Right lobe of liver (tissue), 4 donors: ENCODE data around the gene MTM1.

Source experiments
- CTCF ChIP-seq, 4 donors: fragments of 200-600 bp in 3 of 4; fragments of 450-650 bp in 1 of 4; IDR thresholded peaks; one replicate each; pipeline versions ENCODE4 v1.5.1 to v1.8.0; 2016 to 2022; ENCODE audit warnings: antibody characterized with exemption in 4 of 4, mild to moderate bottlenecking in 2 of 4
- POLR2A ChIP-seq: fragments of 450-650 bp; IDR thresholded peaks from one replicate; pipeline ENCODE4 v1.6.1; 2017; ENCODE audit warnings: antibody characterized with exemption, mild to moderate bottlenecking
- donor health status: DM: no; HTN: no; CAD: no.
- donor health status: DM: no; HTN: no; CAD: no.
- donor health status: DM: no; HTN: yes; CAD: no.

GRCh38 chrX:150643958-150644357, 75.5 kb downstream of the MTM1 start:
- TF ChIP-seq POLR2A, result no peak
- TF ChIP-seq CTCF (IDR thresholded peaks at IDR 0.05), result no peak
